ENCODE measurements around the gene FBLIM1. TPM values are rescaled to one million over a fixed set of nuclear protein-coding genes. Genes with fewer than 3 reads are reported as not detected.

The FBLIM1 gene
- total RNA-seq, 1 experiment from 2014 or later = 64.7 TPM

GRCh38 chr1:15736892-15737261, 21.7 kb upstream of the FBLIM1 start:
- Histone ChIP-seq H3K79me2 (ENCODE audit: insufficient read depth, low read length) (no peaks in the 10 kb centered on the region), H2BK120ac (ENCODE audit: low read depth, low read length, poor library complexity, severe bottlenecking) (no peak overlapping the region), H3K9ac (ENCODE audit: extremely low read depth, insufficient read length, low read length) (no peak overlapping the region), H3K4me1 (ENCODE audit: insufficient read depth, low read length) (no peaks in the 10 kb centered on the region), H2BK5ac (ENCODE audit: insufficient read length, low read length) (no peak overlapping the region), H3K14ac (ENCODE audit: insufficient read depth, low read length) (no peak overlapping the region), H3K27ac (ENCODE audit: insufficient read length, low read depth, low read length) (no peak overlapping the region), H3K79me1 (ENCODE audit: insufficient read depth, low read depth, low read length, poor library complexity, severe bottlenecking) (no peaks in the 10 kb centered on the region), H3K9me3 (ENCODE audit: control insufficient read depth, low read depth, low read length) (no peaks in the 10 kb centered on the region), H3K27me3 (ENCODE audit: insufficient read depth, low read length) (no peaks in the 10 kb centered on the region), H3K56ac (ENCODE audit: insufficient read length, low read depth, low read length) (no peak overlapping the region), H3K23me2 (ENCODE audit: insufficient read length, low read depth, low read length, poor library complexity, severe bottlenecking) (no peaks in the 10 kb centered on the region), H3K4ac (ENCODE audit: low read depth, low read length) (no peak overlapping the region), H4K5ac (ENCODE audit: insufficient read length, low read depth, low read length) (no peak overlapping the region), H3K18ac (ENCODE audit: insufficient read length, low read depth, low read length) (no peak overlapping the region), H4K91ac (ENCODE audit: insufficient read length, low read depth, low read length) (no peak overlapping the region), H2BK12ac (ENCODE audit: insufficient read length, low read depth, low read length) (no peak overlapping the region), H2BK20ac (ENCODE audit: low read depth, low read length, poor library complexity, severe bottlenecking) (no peak overlapping the region), H2BK15ac (ENCODE audit: low read depth, low read length) (no peak overlapping the region), H4K8ac (replicated peaks; ENCODE audit: insufficient read length, low read depth, low read length) (no peak overlapping the region), H3K23ac (ENCODE audit: insufficient read length, low read depth, low read length) (no peak overlapping the region), H3K4me2 (ENCODE audit: insufficient read depth, insufficient read length, low read length) (no peak overlapping the region), H4K20me1 (ENCODE audit: control insufficient read depth, insufficient read depth, insufficient read length) (no peaks in the 10 kb centered on the region), H2AK5ac (ENCODE audit: insufficient read length, low read length) (no peak overlapping the region), H3T11ph (ENCODE audit: low read length) (no peak overlapping the region), H2AFZ (ENCODE audit: low read length) (no peak overlapping the region)
- no peak overlapping the region for H3K4me3 Mint-ChIP-seq
- peaks cover 15 to 21% of the 10 kb centered on the region in 2 experiments for H3K4me1 Mint-ChIP-seq
- DNase-seq = no peak
- WGBS (ENCODE audit: extremely low coverage, insufficient read length, low lambda C conversion rate) = no CpG with 5 or more reads among the region's 6 CpGs
- no peak for TF ChIP-seq CTCF (conservative IDR thresholded peaks at IDR 0.05)
- H3K36me3 Mint-ChIP-seq (ENCODE audit: insufficient read depth in 1 of 3, low read depth in 3 of 3) = peaks cover 6 to 18% (median 17%) of the 10 kb centered on the region in 3 experiments; a peak in 5 of 7 replicates
- H3K27me3 Mint-ChIP-seq (ENCODE audit: low read depth) = peaks cover 2% of the 10 kb centered on the region
- no peaks in the 10 kb centered on the region for H3K9me3 Mint-ChIP-seq
- H3K27ac Mint-ChIP-seq = no peak overlapping the region
